Occipital lobe (tissue), 2 donors: ENCODE measurements around the gene ICA1L. TPM values are rescaled to one million over a fixed set of nuclear protein-coding genes. Genes with fewer than 3 reads are reported as not detected.

Experiments
- DNase-seq: peaks from one replicate; lab custom pipeline; 2025; lab: John Stamatoyannopoulos, UW
- total RNA-seq: library from RNA; depleted of rRNA; stranded (reverse); fragments of >200 nt; gene quantifications from one replicate; pipeline ENCODE4 v1.2.3, GENCODE V29; 2014

ICA1L gene
- total RNA-seq, 1 donor from 2014 or later: 126 TPM

DNA sequence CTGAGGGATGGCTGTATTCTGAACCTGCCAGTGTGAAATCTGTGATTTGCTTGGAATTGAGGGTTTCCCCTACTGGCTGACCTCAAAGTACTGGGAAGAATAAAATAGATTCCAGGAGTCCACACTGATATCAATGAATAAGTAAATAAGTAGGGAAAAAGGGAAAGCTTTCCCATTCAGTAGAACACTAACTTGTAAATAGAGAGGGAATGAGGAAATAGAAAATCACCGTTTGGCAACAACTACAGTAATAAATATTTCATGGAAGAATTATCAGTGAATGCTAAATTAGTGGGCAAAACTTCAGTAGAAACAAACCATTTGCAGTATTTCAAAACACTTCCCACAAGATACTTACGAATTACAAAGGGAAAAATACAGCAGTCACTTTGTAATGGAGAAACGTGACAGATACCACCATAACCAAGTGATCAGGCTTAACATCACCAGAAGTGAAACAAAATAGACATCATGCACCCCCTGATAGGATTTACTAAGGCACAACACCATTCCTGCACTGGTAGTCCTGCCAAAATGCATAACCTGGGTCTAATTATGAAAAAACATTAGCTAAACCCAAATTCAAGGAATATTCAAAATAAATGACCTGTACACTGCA is 88.5 kb downstream of the ICA1L start:
- DNase-seq: no peak

DNA sequence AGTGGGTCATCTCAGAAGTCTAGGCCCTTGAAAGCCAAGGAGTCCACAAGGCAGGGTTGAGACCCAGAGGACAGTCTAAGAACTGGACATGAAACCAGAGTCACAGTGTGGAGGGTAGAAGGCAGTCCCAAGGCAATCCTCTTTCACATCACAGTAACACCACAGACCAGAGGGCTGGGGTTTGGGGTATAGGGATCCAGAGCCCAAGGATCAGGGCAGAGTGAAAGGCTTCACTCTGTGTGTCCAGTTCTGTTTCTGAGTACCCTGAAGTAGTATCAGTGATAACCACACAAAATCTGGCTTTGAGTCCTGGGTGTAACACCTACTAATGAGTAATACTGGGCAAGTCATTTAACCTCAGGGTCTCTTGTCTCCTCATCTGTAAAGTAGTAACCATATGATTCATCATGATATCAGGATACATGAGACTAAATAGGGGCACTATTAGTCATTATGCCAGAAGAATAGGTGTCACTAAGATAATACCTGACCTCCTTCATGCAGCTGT is 91.0 kb downstream of the ICA1L start:
- DNase-seq: no peak

DNA sequence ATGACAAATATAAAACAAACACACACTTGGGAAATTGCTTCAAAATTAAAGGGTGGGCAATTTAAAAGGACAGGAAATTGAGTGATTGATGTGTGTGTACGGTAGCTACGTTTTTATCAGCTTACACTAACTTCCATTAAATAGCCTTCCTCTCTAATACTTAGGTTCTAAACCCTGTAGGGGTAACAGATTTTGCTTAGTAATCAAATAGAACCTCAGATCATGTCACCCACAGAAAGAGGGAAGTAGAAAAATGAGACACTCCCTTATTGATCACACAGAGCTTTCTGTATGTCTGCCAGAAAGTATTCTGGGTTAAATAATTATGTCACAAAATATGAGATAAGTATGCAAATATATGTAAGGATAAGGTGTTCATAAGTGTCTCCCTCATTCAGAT is 93.3 kb downstream of the ICA1L start:
- DNase-seq: no peak

DNA sequence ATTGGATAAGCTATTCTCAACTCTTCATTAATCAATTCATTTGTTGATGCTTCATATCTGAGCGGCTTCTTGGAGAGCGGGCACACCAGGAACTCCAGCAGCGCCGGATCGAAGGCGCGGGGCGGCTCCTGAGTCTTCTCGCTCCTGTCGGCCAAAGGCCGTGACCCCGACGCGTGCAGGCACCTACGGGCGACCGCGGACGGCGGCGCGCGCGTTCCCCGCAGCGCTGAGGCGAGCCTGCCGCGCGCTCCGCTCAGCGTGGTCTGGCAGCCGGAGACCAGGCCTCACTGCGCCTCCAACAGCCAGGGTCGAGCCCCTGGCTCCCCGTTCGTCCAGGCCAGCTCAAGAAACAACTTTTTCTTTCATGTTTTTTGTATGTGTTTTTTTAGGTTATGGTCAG is 97.5 kb downstream of the ICA1L start:
- DNase-seq: no peak

DNA sequence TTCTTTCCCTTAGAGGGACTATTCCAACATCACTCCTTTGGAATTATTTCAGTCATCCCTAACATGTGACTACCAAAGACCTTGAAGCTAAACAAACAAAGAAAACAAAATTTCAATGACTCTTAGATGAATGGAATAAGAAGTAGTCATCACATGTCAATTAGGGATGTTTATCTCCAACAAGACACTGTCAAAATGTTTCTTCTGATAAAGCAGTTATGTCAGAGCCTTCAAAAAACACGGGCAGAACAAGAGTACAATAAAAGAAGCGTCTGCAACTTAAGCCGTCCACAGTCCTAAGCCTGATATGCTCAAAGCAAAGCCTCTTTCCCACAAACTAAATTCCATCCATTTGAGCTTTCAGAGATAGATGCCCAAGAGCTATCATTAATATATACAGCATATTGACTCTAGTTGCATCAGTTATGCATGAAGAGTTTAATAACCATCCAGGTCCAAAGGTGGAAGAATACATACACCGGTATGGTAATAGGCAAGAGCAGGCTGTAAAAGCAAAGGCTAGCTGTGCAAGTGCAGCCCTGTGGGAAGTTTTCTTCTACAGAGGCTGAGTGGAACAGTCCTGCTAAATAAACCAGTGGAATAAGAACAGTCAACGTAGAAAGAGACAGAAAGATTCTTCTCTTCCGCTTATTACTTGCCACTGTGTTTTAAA is 98.1 kb downstream of the ICA1L start:
- DNase-seq: no peak

DNA sequence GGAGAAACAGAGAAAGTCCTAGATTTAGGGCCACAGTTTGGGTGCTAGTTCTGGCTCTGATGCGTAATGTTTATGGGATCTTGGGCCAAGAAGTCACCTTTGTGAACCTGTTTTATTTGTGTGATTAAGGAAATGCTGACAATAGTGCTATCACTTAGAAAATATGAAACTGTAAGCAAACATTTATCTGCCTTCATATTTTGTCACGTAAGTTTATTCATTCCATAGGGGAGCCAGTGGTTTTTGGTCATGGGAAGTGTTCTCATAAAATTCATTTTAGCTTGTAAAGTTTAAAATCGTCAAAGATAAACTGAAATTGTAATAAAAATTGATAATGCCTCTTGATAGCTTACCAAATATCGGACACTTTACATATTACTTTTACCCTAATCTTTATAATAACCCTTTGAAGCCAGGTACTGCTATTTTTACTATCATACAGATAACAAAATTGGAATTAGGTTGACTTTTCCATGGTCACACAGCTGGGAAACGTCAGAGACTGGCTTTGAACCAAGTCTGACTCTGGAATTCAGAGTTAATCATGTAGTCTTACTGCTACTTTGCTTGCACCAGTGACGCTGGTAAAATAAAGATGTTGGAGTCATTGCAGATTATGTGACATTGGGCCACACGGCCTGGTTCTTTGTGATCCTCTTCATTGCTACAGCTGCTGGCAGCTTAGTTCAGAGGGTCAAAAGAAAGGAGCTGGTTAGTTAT is 99.7 kb downstream of the ICA1L start:
- DNase-seq: no peak

DNA sequence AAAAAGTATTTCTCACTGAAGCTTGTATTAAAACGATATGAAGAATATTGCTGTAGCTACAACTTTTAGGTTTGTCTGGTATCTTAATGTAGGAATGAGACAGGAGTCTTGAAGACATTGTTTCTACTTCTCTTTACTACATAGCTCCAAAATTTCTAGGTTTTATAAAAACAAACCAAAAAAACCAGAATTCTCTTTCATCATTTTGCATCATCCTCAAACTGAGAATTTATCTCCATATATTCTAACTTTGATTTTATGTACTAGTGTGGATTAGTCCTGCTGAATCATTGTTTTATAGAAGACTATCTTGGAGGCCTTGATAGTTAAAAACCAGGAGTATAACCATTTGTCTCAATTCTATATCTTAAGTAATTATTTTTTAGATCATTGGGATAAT is 100.2 kb downstream of the ICA1L start:
- DNase-seq: no peak

DNA sequence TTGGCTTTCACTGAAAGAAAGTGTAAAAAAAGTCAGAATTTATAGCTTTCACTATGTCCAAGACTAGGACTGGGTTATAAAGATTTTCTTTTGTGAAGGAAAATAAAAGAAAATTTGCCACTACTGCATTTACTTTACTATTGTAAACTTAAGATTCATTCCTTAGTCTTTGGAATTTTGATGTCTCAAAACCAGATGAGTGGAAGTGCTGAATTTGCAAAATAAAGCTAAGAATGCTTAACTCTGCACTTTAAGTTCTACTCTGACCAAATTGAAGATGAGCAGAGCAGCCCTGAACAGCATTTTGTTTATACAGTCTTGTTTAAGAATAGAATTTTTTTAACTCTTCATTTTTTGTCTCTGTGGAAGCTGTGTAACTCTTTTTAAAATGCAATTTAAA is 102.4 kb downstream of the ICA1L start:
- DNase-seq: no peak

DNA sequence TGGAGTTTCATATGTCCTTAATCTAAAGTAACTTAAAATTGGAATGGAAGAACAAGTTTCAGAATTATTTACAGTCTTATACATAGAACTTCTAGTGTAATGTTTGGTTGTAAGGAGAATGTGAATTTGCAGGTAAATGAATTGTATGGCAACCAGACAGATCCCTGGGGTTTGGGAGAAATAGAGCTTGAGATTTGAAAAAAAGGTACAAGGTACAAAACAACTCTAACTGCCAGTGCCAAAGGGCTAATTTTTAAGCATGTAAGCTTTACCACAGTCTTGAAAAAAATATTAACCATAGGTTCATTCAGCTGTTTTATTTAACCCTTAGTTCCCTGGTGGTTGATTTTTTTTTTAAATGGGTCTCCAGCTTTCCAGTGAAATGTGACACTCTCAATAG is 103.3 kb downstream of the ICA1L start:
- no peak for DNase-seq

DNA sequence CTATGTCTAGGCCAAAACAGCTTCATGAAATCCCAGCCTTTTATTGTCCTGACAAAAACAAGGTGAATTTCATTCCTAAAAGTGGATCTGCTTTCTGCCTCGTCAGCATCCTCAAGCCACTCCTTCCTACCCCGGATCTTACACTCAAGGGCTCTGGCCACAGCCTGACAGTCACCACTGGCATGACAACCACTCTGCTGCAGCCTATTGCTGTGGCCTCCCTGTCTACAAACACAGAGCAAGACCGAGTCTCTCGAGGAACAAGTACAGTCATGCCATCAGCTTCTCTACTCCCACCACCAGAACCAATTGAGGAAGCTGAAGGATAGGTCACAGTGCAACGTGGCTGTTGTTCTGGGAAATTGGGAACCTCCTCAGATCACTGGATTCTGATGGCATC is 106.1 kb downstream of the ICA1L start:
- DNase-seq: no peak

DNA sequence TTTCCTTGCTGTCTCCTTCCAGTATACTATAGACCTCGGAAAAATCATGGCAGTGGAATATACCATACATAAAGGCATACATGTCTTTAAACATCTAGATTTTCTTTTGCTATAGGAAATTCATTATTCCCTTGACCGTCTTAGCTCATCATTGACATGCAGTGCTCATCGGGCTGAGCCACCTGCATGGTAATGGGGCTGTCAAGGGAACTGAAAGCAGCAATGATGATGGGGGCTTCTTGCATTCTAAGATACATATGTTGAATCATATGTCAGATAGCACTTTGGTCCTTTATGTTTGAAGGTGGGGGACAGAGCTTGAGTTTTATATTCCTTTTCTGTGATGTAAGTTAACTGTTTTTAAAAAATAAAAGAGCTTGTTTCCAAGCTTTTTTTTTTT is 106.6 kb downstream of the ICA1L start:
- no peak for DNase-seq

DNA sequence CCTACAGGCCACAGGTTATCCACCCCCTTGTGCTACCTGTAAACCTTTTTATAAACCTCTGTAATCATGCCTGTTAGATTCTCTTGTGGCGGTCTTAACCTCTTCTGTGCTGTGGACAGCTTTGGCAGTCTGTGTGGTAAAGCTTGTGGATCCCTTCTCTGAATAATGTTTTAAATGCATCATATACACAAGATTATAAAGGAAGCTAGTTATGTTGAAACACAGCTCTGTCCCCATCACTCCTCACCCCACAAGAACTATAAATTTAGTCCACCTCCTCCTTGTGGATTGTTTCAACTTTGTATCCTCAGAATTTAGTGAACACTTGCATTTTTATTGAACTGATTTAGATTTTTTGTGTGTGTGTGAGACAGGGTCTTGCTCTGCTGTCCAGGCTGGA is 107.7 kb downstream of the ICA1L start:
- DNase-seq: no peak

DNA sequence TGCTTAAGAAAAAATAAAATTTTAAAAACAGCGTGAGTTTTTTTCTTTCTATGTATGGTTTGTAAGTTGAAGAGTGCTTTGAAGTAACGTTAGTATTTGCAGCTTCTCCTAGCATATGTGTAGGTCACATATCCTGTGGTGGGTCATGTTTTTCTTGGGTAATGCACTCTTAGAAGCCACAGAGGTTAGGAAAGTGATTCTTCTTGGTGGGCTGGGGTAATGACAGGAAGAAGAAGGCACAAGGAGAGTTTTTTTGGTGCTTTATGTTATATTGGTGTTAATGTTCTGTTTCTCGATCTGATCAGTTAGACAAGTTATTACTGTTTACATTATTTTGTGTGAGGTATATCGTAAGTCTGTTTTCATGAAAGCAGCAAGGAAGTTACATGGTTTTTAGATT is 109.0 kb downstream of the ICA1L start:
- DNase-seq: no peak

DNA sequence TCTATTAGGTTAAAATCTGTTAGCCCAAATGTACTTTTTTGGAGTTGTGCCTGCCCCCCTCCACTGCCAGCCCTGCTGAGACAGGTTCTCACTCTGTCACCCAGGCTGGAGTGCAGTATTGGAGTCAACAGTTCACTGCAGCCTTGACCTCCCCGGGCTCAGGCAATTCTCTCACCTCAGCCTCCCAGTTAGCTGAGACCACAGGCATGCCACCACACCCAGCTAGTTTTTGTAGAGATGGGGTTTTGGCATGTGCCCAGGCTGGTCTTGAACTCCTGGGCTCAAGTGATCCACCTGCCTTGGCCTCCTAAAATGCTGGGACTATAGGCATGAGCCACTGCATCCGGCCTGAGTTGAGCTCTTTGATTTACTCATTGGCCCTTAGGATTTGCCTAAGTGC is 110.7 kb downstream of the ICA1L start:
- DNase-seq: no peak

DNA sequence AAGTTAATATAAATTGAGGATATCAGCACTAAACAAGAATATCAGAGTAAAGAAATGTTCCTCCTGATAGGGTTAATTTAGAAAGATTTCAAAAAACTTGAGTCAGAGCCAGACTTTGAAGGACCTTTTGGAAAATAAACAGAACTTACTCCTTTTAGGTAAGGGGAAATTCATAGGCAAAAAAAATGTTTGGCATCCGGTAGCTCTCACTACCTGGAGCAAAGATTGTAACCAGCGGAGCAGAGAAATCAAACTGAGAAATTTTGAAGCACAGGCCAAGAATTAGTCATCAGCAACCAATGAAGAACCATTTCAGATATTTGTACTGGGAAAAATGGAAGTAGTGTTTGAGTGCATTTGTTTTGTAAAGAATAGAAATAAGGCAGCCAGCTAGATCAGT is 113.0 kb downstream of the ICA1L start:
- no peak for DNase-seq

DNA sequence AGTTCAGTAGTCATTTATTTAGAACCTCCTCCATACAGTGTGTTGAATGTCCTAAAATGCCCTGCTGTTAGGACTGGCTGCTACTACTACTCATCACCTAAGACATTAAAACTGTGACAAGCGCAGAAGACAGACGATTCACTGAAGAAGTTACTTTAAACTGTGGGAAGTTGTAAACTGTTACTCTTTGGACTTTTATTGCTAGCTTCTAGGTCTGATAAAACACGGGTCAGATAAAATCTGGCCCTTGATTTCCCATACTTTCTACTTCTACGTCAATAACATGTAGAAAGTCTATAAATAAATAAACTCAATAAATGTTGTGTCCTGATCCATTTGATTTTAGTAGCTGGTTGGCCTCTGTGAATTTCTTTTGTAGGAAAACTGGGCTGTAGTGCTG is 113.4 kb downstream of the ICA1L start:
- no peak for DNase-seq

DNA sequence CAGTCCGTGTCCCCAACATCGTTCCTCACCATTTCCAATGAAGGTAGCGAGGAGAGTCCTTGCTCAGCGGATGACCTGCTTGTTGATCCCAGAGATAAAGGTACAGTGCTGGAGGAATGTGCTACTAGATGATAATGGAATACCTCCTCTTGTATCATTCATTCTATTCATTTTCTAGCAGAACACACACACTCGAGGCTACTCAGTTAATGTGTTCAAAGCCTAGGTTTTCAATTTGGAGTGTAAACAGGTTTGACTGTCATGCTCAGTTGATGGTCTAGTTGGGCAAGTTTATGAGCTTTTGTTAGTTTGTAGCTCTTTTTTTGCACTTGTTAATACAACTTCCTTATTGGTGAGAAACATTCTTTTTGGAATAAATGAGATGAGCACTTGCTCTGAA is 114.2 kb downstream of the ICA1L start:
- no peak for DNase-seq

DNA sequence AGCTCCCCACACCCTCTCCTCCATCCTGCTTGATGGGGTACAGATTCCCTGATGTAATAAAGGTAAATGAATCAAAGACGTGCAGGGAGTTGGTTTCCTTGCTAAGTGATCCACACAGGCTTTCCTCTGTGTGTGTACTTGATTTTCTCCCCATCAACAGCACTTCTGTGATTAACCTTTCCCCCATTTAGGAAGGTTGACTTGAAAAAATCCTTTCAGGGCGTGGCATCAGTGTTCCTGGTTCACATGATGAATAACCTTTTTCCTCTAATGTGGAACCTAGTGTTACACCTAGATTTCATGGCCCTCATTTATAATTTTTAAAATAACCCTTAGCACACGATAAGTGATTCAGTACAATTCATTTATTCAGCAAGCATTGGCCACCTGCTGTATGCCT is 115.0 kb downstream of the ICA1L start:
- no peak for DNase-seq

DNA sequence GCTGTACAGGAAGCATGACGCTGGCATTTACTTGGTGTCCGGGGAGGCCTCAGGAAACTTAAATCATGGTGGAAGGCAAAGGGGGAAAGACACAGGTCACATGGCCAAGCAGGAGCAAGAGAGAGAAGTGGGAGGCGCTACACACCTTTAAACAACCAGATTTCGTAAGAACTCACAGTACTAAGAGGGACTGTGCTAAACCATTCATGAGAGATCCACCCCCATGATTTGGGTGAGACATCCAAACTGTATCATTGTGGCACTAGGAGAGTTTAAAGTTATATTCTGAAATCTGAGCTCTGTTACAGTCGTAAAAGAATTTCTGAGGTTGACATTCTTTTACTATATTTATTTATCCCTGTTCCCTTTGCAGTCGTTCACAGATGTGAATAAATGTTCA is 116.6 kb downstream of the ICA1L start:
- DNase-seq: no peak

DNA sequence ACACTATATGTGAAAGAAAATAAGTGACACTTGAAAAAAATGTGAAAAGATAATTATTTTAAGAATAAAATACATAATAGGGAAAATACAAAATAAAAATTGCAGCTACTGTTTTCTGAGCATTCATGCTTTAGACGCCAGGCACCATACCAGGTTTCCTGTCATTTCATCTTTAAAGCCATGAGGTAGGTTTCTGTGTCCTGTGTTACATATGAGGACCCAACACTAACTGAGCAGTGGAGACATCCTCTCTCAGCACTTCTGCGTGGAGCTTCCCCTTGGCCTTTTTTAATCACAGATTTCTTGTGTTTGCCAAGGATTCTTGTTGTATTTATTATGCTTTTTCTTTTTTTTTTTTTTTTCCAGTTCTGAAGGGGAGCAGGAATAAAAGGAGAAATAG is 119.5 kb downstream of the ICA1L start:
- no peak for DNase-seq

DNA sequence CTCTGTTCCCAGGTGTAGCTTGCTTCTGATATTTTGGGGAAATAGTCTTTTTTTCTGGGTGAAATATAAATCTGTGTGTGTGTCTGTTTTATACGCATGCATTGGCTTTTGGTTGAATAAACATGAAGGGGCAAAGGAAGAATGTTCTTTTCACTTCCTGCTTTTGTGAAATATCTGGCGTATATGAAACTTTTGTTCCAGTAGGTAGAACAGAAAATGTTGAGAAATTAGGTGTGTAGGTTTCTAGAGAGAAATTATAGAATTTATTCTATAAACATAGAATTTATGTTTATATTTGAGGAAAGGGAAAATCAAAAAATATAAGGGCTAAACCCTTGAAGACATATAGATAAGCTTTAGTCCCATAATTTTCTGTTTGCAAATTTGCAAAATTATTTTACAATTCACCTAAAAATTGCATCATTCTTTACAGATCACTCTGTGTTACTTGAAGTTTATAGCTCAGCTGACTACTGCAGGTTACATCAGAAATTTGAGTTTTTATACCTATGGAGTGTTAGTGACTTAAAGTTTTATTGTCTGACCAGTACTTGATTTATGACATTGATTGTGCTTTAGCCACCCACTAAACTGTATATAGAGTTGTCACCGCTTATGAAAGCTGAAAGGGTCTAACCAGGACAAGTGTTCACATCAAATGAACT is 120.7 kb downstream of the ICA1L start:
- DNase-seq: no peak

DNA sequence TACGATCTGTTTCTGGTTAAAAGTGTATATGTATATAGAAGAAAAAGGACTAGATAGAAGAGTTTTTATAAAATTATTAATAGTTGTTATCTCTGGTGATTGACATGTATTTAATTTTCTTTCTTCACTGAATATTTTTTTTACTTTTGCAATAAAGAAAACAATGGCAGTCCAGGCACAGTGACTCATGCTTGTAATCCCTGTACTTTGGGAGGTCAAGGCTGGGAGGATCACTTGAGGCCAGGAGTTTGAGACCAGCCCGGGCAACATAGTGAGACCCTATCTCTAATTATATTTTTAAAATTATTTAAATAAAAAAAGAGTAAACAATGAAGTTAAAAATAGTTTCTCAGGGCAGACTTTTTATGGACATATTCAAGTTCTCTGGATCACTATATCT is 122.1 kb downstream of the ICA1L start:
- no peak for DNase-seq
